Measurements from ENCODE around the gene CCND3.

GRCh38 chr6:41937861-41938574 lies 3.6 kb downstream of the CCND3 start:
- TF ChIP-seq CTCF (IDR thresholded peaks at IDR 0.05; ENCODE audit: insufficient read depth, low read length) (no peak), SPI1 (IDR thresholded peaks at IDR 0.05; ENCODE audit: borderline replicate concordance, low read depth) (peak; percentile 55; the same call in 1 of the 2 replicates)

All from HL-60 (cell line).